GM12865 (cell line): ENCODE measurements around the gene B3GALNT2.
"Not testable (repeated sequence)": the region's sequence is repeated elsewhere in the genome, so short reads cannot be mapped to it uniquely, and the experiment has no call there.

Experiments used
- DNase-seq: peaks from one replicate; pipeline ENCODE4 v3.0.0; 2010; ENCODE audit warnings: low read depth
- H3K4me3 ChIP-seq: 2 replicates; pipeline ENCODE4 v1.5.1; 2011; ENCODE audit warnings: mild to moderate bottlenecking, low read depth, low read length, control low read depth
- TF ChIP-seq, protein P1 (sequence below): IDR thresholded peaks from 2 replicates; pipeline ENCODE4 v1.5.1; 2011; ENCODE audit warnings: low read length, control low read depth, low read depth, inconsistent platforms; ENCODE audit not compliant: insufficient read depth; ENCODE audit errors: missing control alignments

The B3GALNT2 gene

DNA sequence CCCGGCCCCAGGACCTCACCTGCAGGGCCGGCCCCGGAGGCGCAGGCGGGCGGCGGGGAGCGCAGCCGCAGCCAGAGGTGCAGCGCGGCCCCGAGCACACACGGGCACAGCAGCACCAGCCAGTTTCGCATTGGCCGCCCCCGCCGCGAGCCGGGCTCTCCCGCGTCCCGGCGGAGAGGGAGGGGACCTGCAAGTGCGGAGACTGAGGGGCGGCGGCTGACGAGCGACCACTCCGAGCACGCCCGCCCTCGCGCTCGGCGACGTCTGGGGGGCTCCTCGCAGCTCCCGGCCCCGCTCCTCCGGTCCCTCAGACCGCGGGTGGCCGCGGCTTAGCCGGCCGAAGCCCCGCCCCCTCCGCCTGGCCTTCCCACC is at the start of gene B3GALNT2:
TSS of gene B3GALNT2 (minus strand) at position 331 of the 372 bp plus-strand sequence. CDS start at position 131, 200 bp downstream.
- peak within 1 kb of the TSS; percentile 63 for H3K4me3 ChIP-seq
- TF ChIP-seq, protein P1, sequence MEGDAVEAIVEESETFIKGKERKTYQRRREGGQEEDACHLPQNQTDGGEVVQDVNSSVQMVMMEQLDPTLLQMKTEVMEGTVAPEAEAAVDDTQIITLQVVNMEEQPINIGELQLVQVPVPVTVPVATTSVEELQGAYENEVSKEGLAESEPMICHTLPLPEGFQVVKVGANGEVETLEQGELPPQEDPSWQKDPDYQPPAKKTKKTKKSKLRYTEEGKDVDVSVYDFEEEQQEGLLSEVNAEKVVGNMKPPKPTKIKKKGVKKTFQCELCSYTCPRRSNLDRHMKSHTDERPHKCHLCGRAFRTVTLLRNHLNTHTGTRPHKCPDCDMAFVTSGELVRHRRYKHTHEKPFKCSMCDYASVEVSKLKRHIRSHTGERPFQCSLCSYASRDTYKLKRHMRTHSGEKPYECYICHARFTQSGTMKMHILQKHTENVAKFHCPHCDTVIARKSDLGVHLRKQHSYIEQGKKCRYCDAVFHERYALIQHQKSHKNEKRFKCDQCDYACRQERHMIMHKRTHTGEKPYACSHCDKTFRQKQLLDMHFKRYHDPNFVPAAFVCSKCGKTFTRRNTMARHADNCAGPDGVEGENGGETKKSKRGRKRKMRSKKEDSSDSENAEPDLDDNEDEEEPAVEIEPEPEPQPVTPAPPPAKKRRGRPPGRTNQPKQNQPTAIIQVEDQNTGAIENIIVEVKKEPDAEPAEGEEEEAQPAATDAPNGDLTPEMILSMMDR, result no peak
- no peak for DNase-seq

DNA sequence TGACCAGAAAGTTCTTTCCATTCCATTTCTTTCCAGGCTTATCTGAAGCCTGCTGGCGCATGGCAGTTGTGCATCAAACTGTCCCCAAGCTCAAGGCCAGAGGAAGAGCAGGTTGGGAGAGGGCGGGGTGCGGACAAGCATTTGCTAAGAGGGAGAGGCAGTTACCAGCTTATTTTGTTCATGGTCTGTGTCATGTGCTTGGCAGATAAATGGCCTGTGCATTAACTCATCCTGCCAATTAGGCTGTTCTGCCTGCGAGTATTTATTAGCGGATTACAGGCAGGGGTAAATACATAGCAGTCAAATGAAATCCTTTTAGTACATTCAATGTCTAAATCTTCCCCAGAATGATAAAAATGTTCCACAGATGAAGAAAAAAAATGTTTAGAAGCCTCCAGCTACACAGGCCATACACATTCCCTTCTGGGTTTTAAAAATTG is 48.9 kb upstream of the B3GALNT2 start:
- no peak for DNase-seq
- H3K4me3 ChIP-seq, result no peak overlapping the region
- TF ChIP-seq, protein P1, result no peak

DNA sequence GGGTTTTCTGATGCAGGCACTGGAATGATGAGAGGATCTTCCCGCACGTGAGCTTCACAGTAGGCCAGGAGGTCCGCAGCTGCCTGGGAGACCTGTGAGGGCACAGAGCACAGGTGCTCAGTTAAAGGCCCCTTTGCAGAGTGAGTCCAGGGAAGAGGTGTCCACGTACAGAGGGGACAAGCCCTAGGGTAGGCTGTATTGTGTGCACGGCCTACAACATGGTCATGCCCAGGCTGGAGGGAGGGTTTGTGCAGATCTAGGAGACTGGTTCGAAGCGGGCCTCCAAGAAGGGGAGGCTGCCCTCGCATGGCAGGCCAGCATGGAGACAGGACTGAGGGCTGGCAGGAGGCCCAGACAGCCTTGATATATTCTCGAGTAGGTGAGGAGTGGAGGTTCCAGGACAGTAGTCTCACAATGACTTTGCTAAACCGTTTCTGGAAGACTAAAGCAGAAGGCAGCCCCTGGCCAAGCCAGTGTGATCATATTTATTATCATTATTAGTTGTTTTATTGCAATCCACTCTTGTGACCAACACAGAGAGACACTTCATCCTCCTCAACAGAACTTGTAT is 48.0 kb upstream of the B3GALNT2 start:
- H3K4me3 ChIP-seq, result no peak overlapping the region
- TF ChIP-seq, protein P1, result no peak
- no peak for DNase-seq

DNA sequence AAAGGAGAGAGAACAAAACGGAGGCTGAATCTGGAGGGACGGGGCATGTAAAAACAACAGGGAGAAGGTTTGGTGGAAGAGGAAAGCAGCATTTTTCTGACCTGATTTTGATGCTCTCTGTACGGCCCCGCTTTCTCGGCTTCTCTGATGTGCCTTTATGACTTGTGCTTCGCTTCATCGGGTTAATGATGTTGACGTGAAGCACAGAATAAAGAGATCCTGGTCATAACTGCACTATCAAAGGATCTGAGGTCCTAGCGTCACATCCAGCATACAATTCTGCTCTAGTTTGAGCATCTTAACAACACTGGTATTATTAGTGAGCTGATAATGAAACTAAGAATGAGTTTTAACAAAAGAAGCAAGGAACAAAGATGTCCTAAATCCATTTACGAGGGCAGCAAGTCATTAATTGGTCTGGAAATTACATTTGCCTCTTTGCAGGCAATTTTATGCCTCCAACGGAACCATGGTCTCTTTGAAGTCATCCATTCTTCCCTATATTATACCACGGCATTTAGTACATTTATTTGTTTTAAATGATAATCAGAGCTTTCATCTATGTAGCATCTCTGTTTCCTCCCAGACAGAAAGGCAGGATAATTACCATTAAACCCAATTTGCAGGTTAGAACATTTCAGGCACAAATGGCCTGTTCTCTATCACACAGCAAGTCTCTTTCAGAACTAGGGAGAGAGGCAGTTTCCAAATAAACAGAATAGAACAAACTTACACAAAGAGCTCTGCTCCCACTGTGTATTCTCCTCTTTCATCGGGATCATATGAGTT is 45.3 kb upstream of the B3GALNT2 start:
- no peak overlapping the region for H3K4me3 ChIP-seq
- DNase-seq, result no peak
- TF ChIP-seq, protein P1, result no peak

DNA sequence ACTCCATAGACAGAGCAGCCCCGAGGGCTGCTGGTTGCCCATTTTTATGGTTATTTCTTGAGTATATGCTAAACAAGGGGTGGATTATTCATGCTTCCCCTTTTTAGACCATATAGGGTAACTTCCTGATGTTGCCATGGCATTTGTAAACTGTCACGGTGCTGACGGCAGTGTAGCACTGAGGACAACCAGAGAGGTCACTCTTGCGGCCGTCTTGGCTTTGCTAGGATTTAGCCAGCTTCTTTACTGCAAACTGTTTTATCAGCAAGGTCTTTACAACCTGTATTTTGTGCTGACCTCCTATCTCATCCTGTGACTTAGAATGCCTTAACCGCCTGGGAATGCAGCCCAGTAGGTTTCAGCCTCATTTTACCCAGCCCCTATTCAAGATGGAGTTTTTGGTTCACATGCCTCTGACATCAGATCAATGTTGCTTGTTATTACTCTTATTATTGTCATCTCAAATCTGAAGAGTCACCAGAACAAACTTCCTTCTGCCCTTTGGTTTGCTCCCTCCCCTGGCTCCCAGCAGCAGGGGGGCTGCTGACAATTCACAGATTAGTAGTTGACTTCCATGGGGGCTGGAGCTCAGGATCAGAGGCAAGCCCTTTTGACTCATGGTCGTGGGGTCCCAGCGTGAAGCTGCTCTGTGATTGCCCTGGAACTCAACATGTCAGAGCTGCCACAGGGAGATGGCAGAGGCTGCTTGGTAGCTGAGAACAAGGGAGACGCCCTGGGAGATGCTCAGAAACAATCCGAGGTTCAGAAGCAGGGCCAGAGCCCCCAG is 42.3 kb upstream of the B3GALNT2 start:
- not testable (repeated sequence) for H3K4me3 ChIP-seq
- peak; percentile 20 for DNase-seq

DNA sequence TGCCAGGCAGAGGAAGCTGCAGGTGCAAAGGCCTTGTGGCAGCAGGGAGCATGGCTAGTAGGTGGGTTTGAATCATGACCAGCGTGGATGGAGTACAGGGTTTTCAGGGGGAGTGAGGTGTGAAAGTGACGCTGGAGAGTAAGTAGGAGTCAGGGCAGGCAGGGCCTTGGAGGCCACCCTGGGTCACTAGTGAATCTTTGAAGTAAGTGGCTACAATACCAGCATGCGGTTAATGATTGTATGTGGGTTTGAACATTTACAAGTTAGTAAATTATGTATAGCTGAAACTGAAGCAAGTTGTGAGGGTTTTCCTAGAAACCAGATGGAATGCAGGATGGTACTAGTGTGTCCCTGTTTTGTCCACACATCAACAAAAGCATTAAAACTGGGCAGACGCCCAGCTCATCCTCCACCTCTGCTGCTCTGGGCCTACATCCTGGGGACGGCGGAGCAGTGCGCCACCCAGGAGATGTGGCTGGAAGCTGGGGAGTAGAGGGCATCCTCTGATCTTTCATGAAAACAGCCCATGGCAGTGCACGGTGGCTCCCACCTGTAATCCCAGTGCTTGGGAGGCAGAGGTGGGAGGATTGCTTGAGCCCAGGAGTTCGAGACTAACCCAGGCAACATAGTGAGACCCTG is 41.2 kb upstream of the B3GALNT2 start:
- TF ChIP-seq, protein P1, result no peak

DNA sequence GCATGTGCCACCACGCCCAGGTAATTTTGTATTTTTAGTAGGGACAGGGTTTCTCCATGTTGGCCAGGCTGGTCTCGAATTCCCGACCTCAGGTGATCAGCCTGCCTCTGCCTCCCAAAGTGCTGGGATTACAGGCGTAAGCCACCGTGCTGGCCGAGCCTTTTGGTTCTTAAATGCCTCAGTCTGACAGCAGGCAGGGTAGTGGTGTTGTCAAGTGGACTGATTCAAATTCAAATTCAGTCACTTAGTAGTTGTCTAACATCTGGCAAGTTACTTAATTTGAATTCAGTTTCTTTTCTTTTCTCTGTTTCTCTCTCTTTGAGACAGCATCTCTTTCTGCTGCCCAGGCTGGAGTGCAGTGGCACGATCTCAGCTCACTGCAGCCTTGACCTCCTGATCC is 38.6 kb upstream of the B3GALNT2 start:
- H3K4me3 ChIP-seq, DNase-seq: not testable (repeated sequence)

More for the DNA sequence above, 41.2 kb upstream of the B3GALNT2 start:
- DNase-seq, result no peak
- H3K4me3 ChIP-seq, result no peak overlapping the region
